ENCODE data around the gene SCN10A.

DNA sequence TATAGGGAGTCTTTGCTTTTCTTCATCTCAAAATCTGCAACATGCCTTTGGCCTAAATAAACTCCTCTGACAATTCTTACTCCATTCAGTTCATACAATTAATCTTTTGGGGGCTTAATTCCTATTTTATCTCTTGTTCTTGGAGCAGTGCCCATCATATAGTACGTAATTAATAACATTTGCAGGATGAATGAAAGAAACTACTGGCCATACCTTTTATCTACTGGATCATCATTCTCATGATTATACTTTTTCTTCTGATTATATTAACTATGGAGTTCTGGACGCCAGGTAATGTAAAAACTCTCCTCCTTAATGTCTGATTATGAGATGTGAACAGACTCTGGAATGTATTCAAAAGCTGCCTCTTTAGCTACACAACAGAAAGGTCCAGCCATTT is 120.0 kb downstream of the SCN10A start:
- TF ChIP-seq, protein P1, sequence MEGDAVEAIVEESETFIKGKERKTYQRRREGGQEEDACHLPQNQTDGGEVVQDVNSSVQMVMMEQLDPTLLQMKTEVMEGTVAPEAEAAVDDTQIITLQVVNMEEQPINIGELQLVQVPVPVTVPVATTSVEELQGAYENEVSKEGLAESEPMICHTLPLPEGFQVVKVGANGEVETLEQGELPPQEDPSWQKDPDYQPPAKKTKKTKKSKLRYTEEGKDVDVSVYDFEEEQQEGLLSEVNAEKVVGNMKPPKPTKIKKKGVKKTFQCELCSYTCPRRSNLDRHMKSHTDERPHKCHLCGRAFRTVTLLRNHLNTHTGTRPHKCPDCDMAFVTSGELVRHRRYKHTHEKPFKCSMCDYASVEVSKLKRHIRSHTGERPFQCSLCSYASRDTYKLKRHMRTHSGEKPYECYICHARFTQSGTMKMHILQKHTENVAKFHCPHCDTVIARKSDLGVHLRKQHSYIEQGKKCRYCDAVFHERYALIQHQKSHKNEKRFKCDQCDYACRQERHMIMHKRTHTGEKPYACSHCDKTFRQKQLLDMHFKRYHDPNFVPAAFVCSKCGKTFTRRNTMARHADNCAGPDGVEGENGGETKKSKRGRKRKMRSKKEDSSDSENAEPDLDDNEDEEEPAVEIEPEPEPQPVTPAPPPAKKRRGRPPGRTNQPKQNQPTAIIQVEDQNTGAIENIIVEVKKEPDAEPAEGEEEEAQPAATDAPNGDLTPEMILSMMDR (IDR thresholded peaks at IDR 0.05): no peak
- TF ChIP-seq SMC3 (IDR thresholded peaks at IDR 0.05) (no peak), POLR2A (IDR thresholded peaks at IDR 0.05; ENCODE audit: low read length) (no peak), EP300 (IDR thresholded peaks at IDR 0.05) (no peak), KDM5A (IDR thresholded peaks at IDR 0.05) (no peak), RAD21 (conservative IDR thresholded peaks at IDR 0.05 in 1 of 2, IDR thresholded peaks at IDR 0.05 in 1 of 2) (no peak), TP53 (CRISPR knock-in tag; IDR thresholded peaks at IDR 0.05) (no peak)
- TF ChIP-seq, protein P2, sequence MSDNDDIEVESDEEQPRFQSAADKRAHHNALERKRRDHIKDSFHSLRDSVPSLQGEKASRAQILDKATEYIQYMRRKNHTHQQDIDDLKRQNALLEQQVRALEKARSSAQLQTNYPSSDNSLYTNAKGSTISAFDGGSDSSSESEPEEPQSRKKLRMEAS (IDR thresholded peaks at IDR 0.05): no peak
- TF ChIP-seq, protein P3, sequence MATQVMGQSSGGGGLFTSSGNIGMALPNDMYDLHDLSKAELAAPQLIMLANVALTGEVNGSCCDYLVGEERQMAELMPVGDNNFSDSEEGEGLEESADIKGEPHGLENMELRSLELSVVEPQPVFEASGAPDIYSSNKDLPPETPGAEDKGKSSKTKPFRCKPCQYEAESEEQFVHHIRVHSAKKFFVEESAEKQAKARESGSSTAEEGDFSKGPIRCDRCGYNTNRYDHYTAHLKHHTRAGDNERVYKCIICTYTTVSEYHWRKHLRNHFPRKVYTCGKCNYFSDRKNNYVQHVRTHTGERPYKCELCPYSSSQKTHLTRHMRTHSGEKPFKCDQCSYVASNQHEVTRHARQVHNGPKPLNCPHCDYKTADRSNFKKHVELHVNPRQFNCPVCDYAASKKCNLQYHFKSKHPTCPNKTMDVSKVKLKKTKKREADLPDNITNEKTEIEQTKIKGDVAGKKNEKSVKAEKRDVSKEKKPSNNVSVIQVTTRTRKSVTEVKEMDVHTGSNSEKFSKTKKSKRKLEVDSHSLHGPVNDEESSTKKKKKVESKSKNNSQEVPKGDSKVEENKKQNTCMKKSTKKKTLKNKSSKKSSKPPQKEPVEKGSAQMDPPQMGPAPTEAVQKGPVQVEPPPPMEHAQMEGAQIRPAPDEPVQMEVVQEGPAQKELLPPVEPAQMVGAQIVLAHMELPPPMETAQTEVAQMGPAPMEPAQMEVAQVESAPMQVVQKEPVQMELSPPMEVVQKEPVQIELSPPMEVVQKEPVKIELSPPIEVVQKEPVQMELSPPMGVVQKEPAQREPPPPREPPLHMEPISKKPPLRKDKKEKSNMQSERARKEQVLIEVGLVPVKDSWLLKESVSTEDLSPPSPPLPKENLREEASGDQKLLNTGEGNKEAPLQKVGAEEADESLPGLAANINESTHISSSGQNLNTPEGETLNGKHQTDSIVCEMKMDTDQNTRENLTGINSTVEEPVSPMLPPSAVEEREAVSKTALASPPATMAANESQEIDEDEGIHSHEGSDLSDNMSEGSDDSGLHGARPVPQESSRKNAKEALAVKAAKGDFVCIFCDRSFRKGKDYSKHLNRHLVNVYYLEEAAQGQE (IDR thresholded peaks at IDR 0.05): no peak
- TF ChIP-seq, protein P4, sequence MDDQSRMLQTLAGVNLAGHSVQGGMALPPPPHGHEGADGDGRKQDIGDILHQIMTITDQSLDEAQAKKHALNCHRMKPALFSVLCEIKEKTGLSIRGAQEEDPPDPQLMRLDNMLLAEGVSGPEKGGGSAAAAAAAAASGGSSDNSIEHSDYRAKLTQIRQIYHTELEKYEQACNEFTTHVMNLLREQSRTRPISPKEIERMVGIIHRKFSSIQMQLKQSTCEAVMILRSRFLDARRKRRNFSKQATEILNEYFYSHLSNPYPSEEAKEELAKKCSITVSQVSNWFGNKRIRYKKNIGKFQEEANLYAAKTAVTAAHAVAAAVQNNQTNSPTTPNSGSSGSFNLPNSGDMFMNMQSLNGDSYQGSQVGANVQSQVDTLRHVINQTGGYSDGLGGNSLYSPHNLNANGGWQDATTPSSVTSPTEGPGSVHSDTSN (IDR thresholded peaks at IDR 0.05): no peak
- TF ChIP-seq, protein P5, sequence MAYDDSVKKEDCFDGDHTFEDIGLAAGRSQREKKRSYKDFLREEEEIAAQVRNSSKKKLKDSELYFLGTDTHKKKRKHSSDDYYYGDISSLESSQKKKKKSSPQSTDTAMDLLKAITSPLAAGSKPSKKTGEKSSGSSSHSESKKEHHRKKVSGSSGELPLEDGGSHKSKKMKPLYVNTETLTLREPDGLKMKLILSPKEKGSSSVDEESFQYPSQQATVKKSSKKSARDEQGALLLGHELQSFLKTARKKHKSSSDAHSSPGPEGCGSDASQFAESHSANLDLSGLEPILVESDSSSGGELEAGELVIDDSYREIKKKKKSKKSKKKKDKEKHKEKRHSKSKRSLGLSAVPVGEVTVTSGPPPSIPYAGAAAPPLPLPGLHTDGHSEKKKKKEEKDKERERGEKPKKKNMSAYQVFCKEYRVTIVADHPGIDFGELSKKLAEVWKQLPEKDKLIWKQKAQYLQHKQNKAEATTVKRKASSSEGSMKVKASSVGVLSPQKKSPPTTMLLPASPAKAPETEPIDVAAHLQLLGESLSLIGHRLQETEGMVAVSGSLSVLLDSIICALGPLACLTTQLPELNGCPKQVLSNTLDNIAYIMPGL (CRISPR knock-in tag; IDR thresholded peaks at IDR 0.05; ENCODE audit: borderline replicate concordance): no peak

Data from A549 (cell line).